Chondrocyte (in vitro differentiated cells): ENCODE data around the gene MYOZ2. TPM values are rescaled to one million over a fixed set of nuclear protein-coding genes. Genes with fewer than 3 reads are reported as not detected.
A peak's percentile ranks its signal among the peaks of the same experiment; 100 is the strongest.

Experiments used
- DNase-seq: peaks from one replicate; pipeline ENCODE4 v3.0.0; 2021; ENCODE audit warnings: mixed read lengths, low spot score
- H3K27ac Mint-ChIP-seq: one replicate; pipeline ENCODE4 v1.8.0; 2021; ENCODE audit warnings: mild to moderate bottlenecking, moderate library complexity, mixed read lengths; ENCODE audit not compliant: unreplicated experiment
- H3K27me3 Mint-ChIP-seq: 2 replicates; pipeline ENCODE4 v1.8.0; 2021; ENCODE audit warnings: low read depth, mixed read lengths
- H3K36me3 Mint-ChIP-seq: 2 replicates; pipeline ENCODE4 v1.8.0; 2021; ENCODE audit warnings: low read depth, mixed read lengths
- H3K4me1 Mint-ChIP-seq: 2 replicates; pipeline ENCODE4 v1.8.0; 2021; ENCODE audit warnings: low read depth, mild to moderate bottlenecking, mixed read lengths
- H3K4me3 Mint-ChIP-seq: one replicate; pipeline ENCODE4 v1.8.0; 2021; ENCODE audit warnings: mild to moderate bottlenecking, moderate library complexity, mixed read lengths; ENCODE audit not compliant: unreplicated experiment
- H3K9me3 Mint-ChIP-seq: 2 replicates; pipeline ENCODE4 v1.8.0; 2021; ENCODE audit warnings: low read depth, mixed read lengths
- total RNA-seq: library from RNA; stranded (reverse); gene quantifications from 3 replicates; pipeline ENCODE4 v1.2.1, GENCODE V29; 2021
- TF ChIP-seq, protein P1 (sequence below): fragments of 200-600 bp; sonication (generic); IDR thresholded peaks from 2 replicates; pipeline ENCODE4 v1.5.0; 2021; ENCODE audit warnings: antibody characterized with exemption, mild to moderate bottlenecking, moderate library complexity

MYOZ2 gene
- total RNA-seq, 1 donor from 2014 or later, result 0.35 TPM

DNA sequence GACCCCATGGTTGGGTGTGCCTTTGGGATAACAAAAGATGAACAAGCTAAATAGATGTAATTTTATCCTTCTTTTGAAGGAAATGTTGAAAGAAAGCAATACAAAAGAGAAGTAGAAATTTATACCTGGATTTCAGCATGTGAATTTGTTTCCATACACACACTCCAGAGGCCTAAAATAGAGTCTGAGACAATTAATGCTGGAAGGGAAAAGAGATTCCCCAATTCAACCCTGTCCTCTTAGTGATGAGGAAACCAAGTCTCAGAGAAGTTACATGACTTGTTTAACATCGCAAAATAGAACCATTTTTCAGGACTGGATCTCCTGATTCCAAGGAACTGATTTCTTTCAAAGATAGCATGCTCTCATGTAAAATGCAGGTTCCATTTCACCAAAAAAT, 37.3 kb upstream of the MYOZ2 start:
- no peaks in the 10 kb centered on the region for H3K36me3 Mint-ChIP-seq
- TF ChIP-seq, protein P1, sequence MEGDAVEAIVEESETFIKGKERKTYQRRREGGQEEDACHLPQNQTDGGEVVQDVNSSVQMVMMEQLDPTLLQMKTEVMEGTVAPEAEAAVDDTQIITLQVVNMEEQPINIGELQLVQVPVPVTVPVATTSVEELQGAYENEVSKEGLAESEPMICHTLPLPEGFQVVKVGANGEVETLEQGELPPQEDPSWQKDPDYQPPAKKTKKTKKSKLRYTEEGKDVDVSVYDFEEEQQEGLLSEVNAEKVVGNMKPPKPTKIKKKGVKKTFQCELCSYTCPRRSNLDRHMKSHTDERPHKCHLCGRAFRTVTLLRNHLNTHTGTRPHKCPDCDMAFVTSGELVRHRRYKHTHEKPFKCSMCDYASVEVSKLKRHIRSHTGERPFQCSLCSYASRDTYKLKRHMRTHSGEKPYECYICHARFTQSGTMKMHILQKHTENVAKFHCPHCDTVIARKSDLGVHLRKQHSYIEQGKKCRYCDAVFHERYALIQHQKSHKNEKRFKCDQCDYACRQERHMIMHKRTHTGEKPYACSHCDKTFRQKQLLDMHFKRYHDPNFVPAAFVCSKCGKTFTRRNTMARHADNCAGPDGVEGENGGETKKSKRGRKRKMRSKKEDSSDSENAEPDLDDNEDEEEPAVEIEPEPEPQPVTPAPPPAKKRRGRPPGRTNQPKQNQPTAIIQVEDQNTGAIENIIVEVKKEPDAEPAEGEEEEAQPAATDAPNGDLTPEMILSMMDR, result no peak
- H3K4me1 Mint-ChIP-seq, result peaks cover 26% of the 10 kb centered on the region
- H3K4me3 Mint-ChIP-seq, result no peak overlapping the region
- H3K9me3 Mint-ChIP-seq, result no peaks in the 10 kb centered on the region
- H3K27ac Mint-ChIP-seq, result no peak overlapping the region
- no peak for DNase-seq
- H3K27me3 Mint-ChIP-seq, result no peaks in the 10 kb centered on the region

DNA sequence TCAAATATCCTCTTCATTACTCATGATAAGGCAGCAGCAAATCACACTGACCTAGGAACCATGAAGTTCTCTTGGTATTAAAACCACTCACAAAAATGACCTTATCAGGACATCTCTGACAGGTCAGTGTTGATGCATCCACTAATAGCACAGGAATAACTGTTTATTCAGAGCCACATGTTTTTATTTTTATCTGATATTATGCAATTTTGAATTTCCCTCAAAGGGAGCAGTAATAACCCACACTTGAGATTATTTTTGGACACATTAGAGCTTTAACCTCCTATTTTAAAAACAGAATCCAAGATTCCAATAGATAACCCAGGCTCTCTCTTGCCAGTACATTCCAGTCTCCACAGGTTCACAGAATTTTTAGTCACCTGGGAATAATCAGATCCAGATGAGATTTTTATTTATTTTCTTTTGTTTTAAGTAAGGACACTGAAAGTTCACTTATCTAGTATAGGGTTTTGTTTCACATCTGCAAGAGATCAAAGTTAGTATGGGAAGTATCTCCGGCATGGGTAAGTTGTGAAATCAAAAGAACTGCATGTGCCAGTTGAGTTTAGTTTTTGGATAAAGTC, 36.3 kb upstream of the MYOZ2 start:
- Mint-ChIP-seq H3K9me3 (no peaks in the 10 kb centered on the region), H3K27me3 (no peaks in the 10 kb centered on the region), H3K36me3 (no peaks in the 10 kb centered on the region), H3K4me1 (peaks cover 31% of the 10 kb centered on the region), H3K27ac (no peak overlapping the region), H3K4me3 (no peak overlapping the region)
- TF ChIP-seq, protein P1, result no peak
- no peak for DNase-seq

DNA sequence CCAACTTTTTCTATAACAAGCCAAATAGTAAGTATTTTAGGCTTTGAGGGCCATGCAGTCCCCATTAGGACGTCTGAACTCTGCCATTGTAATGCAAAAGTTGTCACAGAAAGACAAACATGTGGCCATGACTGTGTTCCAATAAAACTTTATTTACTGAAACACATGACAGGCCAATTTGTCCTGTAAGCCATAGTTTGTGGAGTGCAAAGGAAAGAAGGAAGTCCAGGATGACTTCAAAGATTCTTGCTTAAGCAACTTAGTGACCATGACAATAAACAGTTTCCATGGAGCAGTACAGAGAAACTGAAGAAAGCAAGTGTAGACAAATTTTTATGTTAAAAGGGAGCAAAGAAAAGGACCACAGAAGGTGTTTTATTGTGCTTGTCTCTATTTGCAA, 35.0 kb upstream of the MYOZ2 start:
- H3K4me3 Mint-ChIP-seq, result no peak overlapping the region
- H3K4me1 Mint-ChIP-seq, result peaks cover 42% of the 10 kb centered on the region
- no peaks in the 10 kb centered on the region for H3K27me3 Mint-ChIP-seq
- TF ChIP-seq, protein P1, result no peak
- DNase-seq, result no peak
- H3K27ac Mint-ChIP-seq, result no peak overlapping the region
- no peaks in the 10 kb centered on the region for H3K9me3 Mint-ChIP-seq
- no peaks in the 10 kb centered on the region for H3K36me3 Mint-ChIP-seq

DNA sequence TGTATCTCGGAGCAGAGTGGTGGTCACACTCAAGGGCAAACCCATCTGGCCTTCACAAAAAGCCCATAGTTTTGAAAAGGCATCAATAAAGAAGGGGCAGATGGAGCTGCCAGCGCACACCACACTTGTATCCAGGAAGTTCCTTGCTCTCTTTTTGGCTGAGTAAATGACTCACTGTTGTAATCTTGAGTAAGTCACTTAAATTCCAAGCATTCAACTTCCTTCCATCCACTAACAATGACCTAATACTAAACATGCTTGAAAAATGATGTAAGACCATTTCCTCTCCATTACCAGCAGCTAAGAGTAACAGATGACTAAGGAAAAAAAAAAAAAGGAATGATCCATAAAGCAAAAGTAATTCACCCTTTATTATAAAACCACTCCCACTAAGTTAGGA, 32.4 kb upstream of the MYOZ2 start:
- no peak overlapping the region for H3K4me3 Mint-ChIP-seq
- TF ChIP-seq, protein P1, result no peak

DNA sequence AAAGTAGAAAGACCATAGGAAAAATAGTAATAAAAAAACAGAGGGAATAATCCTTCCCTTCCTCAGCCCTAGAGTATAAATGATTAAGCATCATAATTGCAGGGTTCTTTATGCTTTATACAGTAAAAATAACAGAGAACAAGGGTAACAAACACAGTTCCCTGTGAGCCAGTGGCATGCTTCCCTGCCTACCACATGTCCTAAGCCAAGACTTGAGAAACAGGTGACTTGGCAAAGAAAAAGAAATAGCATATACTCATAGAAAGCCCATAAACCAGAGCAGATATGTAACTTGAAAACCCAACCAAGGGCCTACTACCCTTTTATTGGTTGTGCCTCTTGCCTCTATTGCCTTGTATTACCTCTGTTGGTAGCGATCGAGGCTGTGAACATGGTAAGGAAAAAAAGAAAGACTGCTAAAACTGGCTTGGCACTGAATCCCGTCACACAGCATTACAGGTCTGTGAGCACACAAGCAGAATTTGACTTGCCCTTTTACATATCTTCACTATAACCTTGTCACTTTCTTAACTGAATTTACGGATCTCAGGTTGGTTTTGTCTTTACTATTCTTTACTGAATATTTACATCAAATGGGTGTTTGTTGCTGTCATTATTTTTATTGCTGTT, 30.9 kb upstream of the MYOZ2 start:
- Mint-ChIP-seq H3K36me3 (no peaks in the 10 kb centered on the region), H3K4me1 (peaks cover 45% of the 10 kb centered on the region), H3K4me3 (no peak overlapping the region), H3K9me3 (no peaks in the 10 kb centered on the region), H3K27me3 (no peaks in the 10 kb centered on the region), H3K27ac (peak overlapping the region; percentile 60)
- TF ChIP-seq, protein P1, result no peak
- no peak for DNase-seq

More for the DNA sequence above, 32.4 kb upstream of the MYOZ2 start:
- Mint-ChIP-seq H3K27me3 (no peaks in the 10 kb centered on the region), H3K4me1 (peaks cover 52% of the 10 kb centered on the region), H3K9me3 (no peaks in the 10 kb centered on the region), H3K27ac (peak overlapping the region; percentile 86), H3K36me3 (no peaks in the 10 kb centered on the region)
- no peak for DNase-seq
